ENCODE measurements around the gene HOXD12. TPM values are rescaled to one million over a fixed set of nuclear protein-coding genes. Genes with fewer than 3 reads are reported as not detected.

HOXD12 gene
- polyA plus RNA-seq: not detected

GRCh38 chr2:176099728-176100546 is at the start of gene HOXD12:
TSS of gene HOXD12 (plus strand) at chr2:176099795. CDS start at chr2:176099802, 7 bp downstream.
- H3K27ac ChIP-seq (ENCODE audit: low read depth, low read length): no peak within 1 kb of the TSS
- 3 to 17% (median 7%) methylated on average over 70 of the region's 70 CpGs for WGBS, 3 donors

- WGBS, 3 donors: 15 to 42% (median 23%) methylated on average over 1 of the region's 1 CpG
- H3K27ac ChIP-seq (ENCODE audit: low read depth, low read length): no peak overlapping the region
These were observed 43.2 kb upstream of the HOXD12 start for GRCh38 chr2:176056406-176056805.

GRCh38 chr2:176063958-176064357 is 35.6 kb upstream of the HOXD12 start:
- H3K27ac ChIP-seq (ENCODE audit: low read depth, low read length): no peak overlapping the region
- 34 to 66% (median 38%) methylated on average over 2 of the region's 2 CpGs for WGBS, 3 donors

GRCh38 chr2:176066645-176067588 is 32.7 kb upstream of the HOXD12 start:
- no peak overlapping the region for H3K27ac ChIP-seq (ENCODE audit: low read depth, low read length)
- WGBS, 3 donors: 6 to 15% (median 7%) methylated on average over 51 to 56 of the region's 56 CpGs

GRCh38 chr2:176067589-176068418 is 31.8 kb upstream of the HOXD12 start:
- WGBS, 3 donors: 3 to 20% (median 7%) methylated on average over 38 of the region's 38 CpGs
- no peak overlapping the region for H3K27ac ChIP-seq (ENCODE audit: low read depth, low read length)

GRCh38 chr2:176068419-176068832 is 31.2 kb upstream of the HOXD12 start:
- 5 to 9% (median 6%) methylated on average over 30 of the region's 30 CpGs for WGBS, 3 donors
- no peak overlapping the region for H3K27ac ChIP-seq (ENCODE audit: low read depth, low read length)

GRCh38 chr2:176071330-176072291 is 28.0 kb upstream of the HOXD12 start:
- H3K27ac ChIP-seq (ENCODE audit: low read depth, low read length): no peak overlapping the region
- 6 to 22% (median 8%) methylated on average over 55 to 57 of the region's 58 CpGs for WGBS, 3 donors

GRCh38 chr2:176072292-176072669 is 27.3 kb upstream of the HOXD12 start:
- H3K27ac ChIP-seq (ENCODE audit: low read depth, low read length): no peak overlapping the region
- 18 to 51% (median 23%) methylated on average over 5 of the region's 5 CpGs for WGBS, 3 donors

- WGBS, 3 donors: 3 to 18% (median 7%) methylated on average over 29 of the region's 29 CpGs
- H3K27ac ChIP-seq (ENCODE audit: low read depth, low read length): no peak overlapping the region
These were observed 26.4 kb upstream of the HOXD12 start for GRCh38 chr2:176072951-176073904.

- 12 to 31% (median 18%) methylated on average over 7 of the region's 7 CpGs for WGBS, 3 donors
- no peak overlapping the region for H3K27ac ChIP-seq (ENCODE audit: low read depth, low read length)
These were observed 24.6 kb upstream of the HOXD12 start for GRCh38 chr2:176074919-176075425.

GRCh38 chr2:176075481-176075880 is 24.1 kb upstream of the HOXD12 start:
- WGBS, 3 donors: 4 to 17% (median 12%) methylated on average over 15 of the region's 15 CpGs

GRCh38 chr2:176076063-176076462 is 23.5 kb upstream of the HOXD12 start:
- 14 to 19% (median 18%) methylated on average over 7 of the region's 7 CpGs for WGBS, 3 donors
- H3K27ac ChIP-seq (ENCODE audit: low read depth, low read length): no peak overlapping the region

More at GRCh38 chr2:176075481-176075880, 24.1 kb upstream of the HOXD12 start:
- no peak overlapping the region for H3K27ac ChIP-seq (ENCODE audit: low read depth, low read length)

GRCh38 chr2:176076796-176077195 is 22.8 kb upstream of the HOXD12 start:
- H3K27ac ChIP-seq (ENCODE audit: low read depth, low read length): no peak overlapping the region
- WGBS, 3 donors: 8 to 47% (median 26%) methylated on average over 2 of the region's 2 CpGs

GRCh38 chr2:176078541-176079284 is 20.9 kb upstream of the HOXD12 start:
- WGBS, 3 donors: 4 to 12% (median 7%) methylated on average over 25 of the region's 25 CpGs
- H3K27ac ChIP-seq (ENCODE audit: low read depth, low read length): no peak overlapping the region

- 3 to 8% (median 6%) methylated on average over 30 of the region's 30 CpGs for WGBS, 3 donors
These were observed 20.2 kb upstream of the HOXD12 start for GRCh38 chr2:176079285-176079830.

More at GRCh38 chr2:176079285-176079830, 20.2 kb upstream of the HOXD12 start:
- no peak overlapping the region for H3K27ac ChIP-seq (ENCODE audit: low read depth, low read length)
